Type B pancreatic cell (in vitro differentiated cells): ENCODE data around the gene TMEM165. TPM values are rescaled to one million over a fixed set of nuclear protein-coding genes. Genes with fewer than 3 reads are reported as not detected.

Experiments used
- DNase-seq: peaks from one replicate; pipeline ENCODE4 v3.0.0; 2021; ENCODE audit warnings: mixed read lengths; ENCODE audit not compliant: unreplicated experiment; ENCODE audit errors: extremely low spot score
- H3K27ac Mint-ChIP-seq: 2 replicates; pipeline ENCODE4 v1.8.0; 2021; ENCODE audit warnings: mild to moderate bottlenecking, mixed read lengths
- H3K27me3 Mint-ChIP-seq: 2 replicates; pipeline ENCODE4 v1.8.0; 2021; ENCODE audit warnings: mixed read lengths
- H3K36me3 Mint-ChIP-seq: 2 replicates; pipeline ENCODE4 v1.8.0; 2021; ENCODE audit warnings: mixed read lengths
- H3K4me1 Mint-ChIP-seq: one replicate; pipeline ENCODE4 v1.8.0; 2021; ENCODE audit warnings: mixed read lengths; ENCODE audit not compliant: unreplicated experiment
- H3K4me3 Mint-ChIP-seq: 2 replicates; pipeline ENCODE4 v1.8.0; 2021; ENCODE audit warnings: mild to moderate bottlenecking, mixed read lengths
- H3K9me3 Mint-ChIP-seq: 2 replicates; pipeline ENCODE4 v1.8.0; 2021; ENCODE audit warnings: mixed read lengths
- total RNA-seq: library from RNA; stranded (reverse); gene quantifications from 2 replicates; pipeline ENCODE4 v1.2.1, GENCODE V29; 2021; ENCODE audit warnings: low replicate concordance
- TF ChIP-seq, protein P1 (sequence below): fragments of 200-600 bp; sonication (generic); conservative IDR thresholded peaks from 2 replicates; pipeline ENCODE4 v1.5.0; 2021; ENCODE audit warnings: antibody characterized with exemption, mild to moderate bottlenecking

The TMEM165 gene
- total RNA-seq, 1 donor from 2014 or later, result 69.2 TPM

DNA sequence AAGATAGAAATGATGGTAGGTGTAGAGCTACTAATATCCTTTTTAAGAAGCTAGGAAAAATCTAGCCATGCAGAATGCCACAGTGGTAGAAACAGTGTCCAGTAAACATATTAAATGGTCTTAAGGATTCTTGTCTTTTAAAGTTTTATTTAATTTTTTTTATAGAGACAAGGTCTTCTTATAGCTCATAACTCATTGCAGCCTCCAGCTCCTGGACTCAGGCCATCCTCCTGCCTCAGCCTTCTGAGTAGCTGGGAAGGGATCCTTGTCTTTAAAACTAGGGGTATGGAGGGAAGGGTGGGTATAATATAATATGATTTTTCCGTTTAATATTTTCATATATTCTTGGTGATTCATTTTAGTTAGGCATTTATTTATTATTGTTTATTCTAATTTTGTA is 3.8 kb downstream of the TMEM165 start:
- Mint-ChIP-seq H3K27ac (peak overlapping the region; percentile 91), H3K36me3 (peaks cover 32% of the 10 kb centered on the region), H3K4me1 (peaks cover 33% of the 10 kb centered on the region), H3K4me3 (peak overlapping the region; percentile 94), H3K9me3 (no peaks in the 10 kb centered on the region), H3K27me3 (no peaks in the 10 kb centered on the region)
- no peak for DNase-seq
- TF ChIP-seq, protein P1, sequence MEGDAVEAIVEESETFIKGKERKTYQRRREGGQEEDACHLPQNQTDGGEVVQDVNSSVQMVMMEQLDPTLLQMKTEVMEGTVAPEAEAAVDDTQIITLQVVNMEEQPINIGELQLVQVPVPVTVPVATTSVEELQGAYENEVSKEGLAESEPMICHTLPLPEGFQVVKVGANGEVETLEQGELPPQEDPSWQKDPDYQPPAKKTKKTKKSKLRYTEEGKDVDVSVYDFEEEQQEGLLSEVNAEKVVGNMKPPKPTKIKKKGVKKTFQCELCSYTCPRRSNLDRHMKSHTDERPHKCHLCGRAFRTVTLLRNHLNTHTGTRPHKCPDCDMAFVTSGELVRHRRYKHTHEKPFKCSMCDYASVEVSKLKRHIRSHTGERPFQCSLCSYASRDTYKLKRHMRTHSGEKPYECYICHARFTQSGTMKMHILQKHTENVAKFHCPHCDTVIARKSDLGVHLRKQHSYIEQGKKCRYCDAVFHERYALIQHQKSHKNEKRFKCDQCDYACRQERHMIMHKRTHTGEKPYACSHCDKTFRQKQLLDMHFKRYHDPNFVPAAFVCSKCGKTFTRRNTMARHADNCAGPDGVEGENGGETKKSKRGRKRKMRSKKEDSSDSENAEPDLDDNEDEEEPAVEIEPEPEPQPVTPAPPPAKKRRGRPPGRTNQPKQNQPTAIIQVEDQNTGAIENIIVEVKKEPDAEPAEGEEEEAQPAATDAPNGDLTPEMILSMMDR, result no peak

DNA sequence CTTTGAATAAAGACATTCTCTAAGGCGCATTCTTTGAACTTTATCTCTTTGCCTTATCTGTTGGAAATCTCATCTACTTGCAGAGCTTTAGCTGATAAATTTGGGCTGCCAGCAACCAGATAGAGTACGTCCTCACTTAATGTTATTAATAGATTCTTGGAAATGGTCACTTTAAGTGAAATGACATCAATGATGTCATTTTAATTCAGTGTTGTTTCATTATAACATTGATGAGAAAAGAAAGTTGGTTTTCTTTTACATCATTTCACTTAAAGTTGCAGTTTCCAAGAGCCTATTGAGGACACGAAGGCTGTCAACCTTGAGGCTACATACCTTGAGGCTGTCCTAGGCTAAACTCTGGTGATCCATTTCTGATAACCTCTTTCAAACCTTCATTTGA is 9.3 kb downstream of the TMEM165 start:
- H3K36me3 Mint-ChIP-seq, result peaks cover 43% of the 10 kb centered on the region
- peaks cover 11% of the 10 kb centered on the region for H3K4me1 Mint-ChIP-seq
- no peak for DNase-seq
- no peaks in the 10 kb centered on the region for H3K9me3 Mint-ChIP-seq
- H3K4me3 Mint-ChIP-seq, result no peak overlapping the region
- H3K27me3 Mint-ChIP-seq, result no peaks in the 10 kb centered on the region
- H3K27ac Mint-ChIP-seq, result no peak overlapping the region
- TF ChIP-seq, protein P1, result no peak

DNA sequence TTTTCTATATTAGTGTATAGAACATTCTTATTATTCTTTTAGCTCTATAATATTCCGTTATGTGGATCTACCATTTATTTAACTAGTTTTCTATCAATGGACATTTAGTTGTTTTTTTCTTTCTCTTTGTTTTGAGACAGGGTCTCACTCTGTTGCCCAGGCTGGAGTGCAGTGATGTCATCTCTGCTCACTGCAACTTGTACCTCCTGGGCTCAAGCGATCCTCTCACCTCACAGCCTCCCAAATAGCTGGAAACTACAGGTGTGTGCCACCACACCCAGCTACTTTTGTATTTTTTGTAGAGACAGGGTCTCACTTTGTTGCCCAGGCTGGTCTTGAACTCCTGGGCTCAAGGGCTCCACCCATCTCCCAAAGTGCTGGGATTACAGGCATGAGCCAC is 10.8 kb downstream of the TMEM165 start:
- H3K27me3 Mint-ChIP-seq, result no peaks in the 10 kb centered on the region
- H3K4me1 Mint-ChIP-seq, result peaks cover 12% of the 10 kb centered on the region
- H3K36me3 Mint-ChIP-seq, result peaks cover 33% of the 10 kb centered on the region
- no peak overlapping the region for H3K27ac Mint-ChIP-seq
- H3K9me3 Mint-ChIP-seq, result no peaks in the 10 kb centered on the region
- DNase-seq, result no peak
- H3K4me3 Mint-ChIP-seq, result no peak overlapping the region
- TF ChIP-seq, protein P1, result no peak

DNA sequence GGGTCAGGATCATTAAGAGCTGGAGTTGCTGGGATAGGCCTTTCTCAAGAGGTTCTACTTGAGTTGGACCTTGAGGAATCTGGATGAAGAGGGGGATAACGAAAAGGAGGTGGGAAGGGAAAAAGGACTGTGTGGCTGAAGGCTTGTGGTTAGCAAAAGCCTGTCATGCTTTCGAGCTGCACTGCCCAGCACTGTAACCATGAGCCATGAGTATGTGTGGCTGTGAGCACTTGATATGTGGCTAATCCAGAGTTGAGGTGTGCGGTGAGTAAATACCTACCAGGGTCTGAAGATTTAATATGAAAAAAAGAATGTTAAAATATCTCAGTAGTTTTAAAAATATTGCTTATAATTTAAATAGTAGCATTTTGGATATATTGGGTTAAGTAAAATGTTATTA is 11.4 kb downstream of the TMEM165 start:
- no peak overlapping the region for H3K4me3 Mint-ChIP-seq
- H3K4me1 Mint-ChIP-seq, result peaks cover 12% of the 10 kb centered on the region
- H3K36me3 Mint-ChIP-seq, result peaks cover 37% of the 10 kb centered on the region
- H3K27ac Mint-ChIP-seq, result no peak overlapping the region
- no peak for DNase-seq
- H3K9me3 Mint-ChIP-seq, result no peaks in the 10 kb centered on the region
- TF ChIP-seq, protein P1, result no peak
- no peaks in the 10 kb centered on the region for H3K27me3 Mint-ChIP-seq

DNA sequence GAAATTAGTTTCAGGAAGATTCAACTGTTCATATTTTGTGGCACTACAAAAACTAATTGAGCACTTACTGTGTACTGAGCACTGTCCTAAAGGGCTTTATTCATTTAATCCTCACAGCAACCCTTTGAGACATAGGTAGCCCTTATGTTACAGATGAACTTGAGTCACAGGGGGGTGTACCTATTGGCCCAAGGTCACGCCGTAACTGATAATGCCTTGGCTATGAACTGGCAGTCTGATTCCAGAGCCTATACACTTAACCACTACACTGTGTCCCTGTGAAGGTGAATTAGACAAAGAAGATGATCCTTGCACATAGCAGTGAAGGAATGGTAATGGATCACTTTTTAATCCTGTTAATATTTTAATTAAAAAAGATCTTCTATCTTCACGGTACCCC is 12.0 kb downstream of the TMEM165 start:
- no peak for DNase-seq
- Mint-ChIP-seq H3K4me1 (peaks cover 12% of the 10 kb centered on the region), H3K36me3 (peaks cover 37% of the 10 kb centered on the region), H3K27me3 (no peaks in the 10 kb centered on the region), H3K27ac (no peak overlapping the region), H3K9me3 (no peaks in the 10 kb centered on the region), H3K4me3 (no peak overlapping the region)
- TF ChIP-seq, protein P1, result no peak
